Right renal pelvis (tissue), 4 donors: ENCODE measurements around the gene MAST1. TPM values are rescaled to one million over a fixed set of nuclear protein-coding genes. Genes with fewer than 3 reads are reported as not detected.
"Not testable (repeated sequence)": the region's sequence is repeated elsewhere in the genome, so short reads cannot be mapped to it uniquely, and the experiment has no call there.

Source experiments
- DNase-seq, 4 donors: peaks; one replicate each; pipeline ENCODE4 v3.0.0-alpha.2; 2013; ENCODE audit warnings: low read depth in 4 of 4, low spot score in 3 of 4, missing footprints in 1 of 4
- polyA plus RNA-seq, 4 donors: library from polyadenylated mRNA; unstranded; fragments of 120-200 nt; gene quantifications; one replicate each; pipeline ENCODE4 v1.2.1, GENCODE V29; 2013; ENCODE audit not compliant: insufficient read length in 4 of 4

MAST1 gene
- polyA plus RNA-seq, 4 donors: 0.91 to 1.6 (median 1.1) TPM

DNA sequence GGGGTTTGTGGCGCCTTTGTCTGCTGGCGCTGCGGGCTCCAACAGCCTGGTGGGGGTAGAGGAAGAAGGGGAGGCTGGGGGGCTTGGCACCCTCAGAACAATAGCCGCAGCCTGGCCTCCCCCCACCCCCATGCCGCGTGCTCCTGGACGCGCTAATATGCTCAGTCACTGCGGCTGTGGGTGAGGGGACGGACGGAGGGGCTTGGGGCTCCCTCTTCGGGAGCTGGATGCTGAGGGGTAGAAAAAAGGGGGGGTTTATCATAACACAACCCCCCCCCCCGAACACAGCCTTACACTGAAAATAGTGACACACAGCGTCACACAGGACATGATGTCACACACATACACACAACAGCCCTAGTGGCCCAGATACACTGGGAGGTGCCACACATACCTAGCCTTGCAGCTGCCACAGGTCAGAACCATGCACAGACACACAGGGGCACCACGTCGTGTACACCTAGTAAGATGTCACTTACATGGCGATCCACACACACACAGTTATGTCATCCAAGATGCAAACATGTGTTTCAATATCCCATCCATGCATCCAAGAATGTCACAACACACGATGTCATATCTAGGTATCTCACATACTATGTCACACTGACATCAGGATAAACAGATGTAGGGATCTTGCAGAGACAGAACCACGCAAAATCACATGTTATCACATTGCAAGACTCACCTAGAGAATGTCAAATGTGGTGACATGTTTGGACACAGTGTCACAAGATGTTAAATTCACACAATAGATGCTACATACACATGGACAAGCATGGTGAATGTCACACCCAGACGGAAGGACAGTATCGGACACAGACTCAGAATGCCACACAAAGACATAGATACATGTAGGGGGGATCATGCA lies 806 bp downstream of the MAST1 start:
- no peak for DNase-seq

DNA sequence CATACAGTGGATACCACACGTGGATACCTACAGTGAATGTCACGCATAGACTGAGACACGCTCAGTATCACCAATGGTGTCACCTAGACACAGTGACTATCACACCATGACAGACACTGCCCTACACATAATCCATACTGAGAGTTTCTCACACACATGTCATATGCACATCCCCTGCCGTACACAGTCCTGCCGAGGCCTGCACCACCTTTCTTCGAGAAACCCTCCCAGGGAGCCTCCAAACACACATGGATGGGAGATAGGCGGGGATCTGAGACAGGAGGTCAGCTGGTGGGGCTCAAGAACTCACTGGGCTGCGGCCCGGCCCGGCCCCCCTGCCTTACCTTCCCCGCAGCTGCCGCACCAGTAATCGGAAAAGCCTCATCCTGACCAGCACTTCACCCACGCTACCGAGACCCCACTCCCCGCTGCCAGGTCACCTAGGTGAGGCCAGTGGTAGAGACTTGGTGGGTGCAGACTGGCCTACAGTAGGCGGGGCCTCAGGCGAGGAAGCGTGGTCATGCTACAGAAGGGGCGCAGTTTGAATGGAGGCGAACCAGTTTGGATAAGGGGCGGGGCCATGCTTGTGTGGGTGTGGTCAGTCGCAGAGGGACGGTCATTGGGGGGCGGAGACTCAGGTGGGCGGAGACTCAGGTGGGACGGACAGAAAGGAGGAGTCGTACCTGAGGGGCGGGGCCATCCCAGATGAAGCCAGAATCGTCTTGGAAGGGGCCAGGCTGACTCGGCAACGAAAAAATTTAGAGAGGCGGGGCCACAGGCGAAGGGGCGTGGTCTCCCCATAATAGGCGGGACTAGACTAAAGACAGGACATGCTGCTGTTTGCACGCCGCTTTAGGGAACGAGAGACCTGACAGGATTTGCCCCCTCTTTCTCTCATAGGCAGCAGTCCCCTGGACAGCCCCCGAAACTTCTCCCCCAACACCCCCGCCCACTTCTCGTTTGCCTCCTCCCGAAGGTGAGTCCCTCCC lies 2.1 kb downstream of the MAST1 start:
- no peak for DNase-seq

DNA sequence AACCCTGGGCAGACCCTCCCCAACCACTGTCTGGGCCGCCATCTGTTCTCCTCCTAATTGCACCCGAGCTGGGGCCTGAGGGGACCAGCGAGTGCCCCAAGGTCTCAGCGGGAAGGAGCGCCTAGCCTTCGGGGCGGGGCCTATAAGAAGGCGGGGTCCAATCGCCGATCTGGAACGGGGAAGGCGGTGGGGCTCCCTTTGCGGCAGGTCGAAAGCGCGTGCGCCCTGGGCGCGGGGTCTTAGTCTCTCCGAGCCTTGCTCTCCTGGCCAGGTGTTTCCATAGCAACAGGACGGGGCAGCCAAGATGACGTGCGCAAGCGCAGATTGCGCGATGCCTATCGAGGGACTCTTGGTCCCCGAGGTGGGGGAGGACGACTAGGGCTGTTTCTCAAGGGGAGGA lies 2.8 kb downstream of the MAST1 start:
- DNase-seq: no peak

DNA sequence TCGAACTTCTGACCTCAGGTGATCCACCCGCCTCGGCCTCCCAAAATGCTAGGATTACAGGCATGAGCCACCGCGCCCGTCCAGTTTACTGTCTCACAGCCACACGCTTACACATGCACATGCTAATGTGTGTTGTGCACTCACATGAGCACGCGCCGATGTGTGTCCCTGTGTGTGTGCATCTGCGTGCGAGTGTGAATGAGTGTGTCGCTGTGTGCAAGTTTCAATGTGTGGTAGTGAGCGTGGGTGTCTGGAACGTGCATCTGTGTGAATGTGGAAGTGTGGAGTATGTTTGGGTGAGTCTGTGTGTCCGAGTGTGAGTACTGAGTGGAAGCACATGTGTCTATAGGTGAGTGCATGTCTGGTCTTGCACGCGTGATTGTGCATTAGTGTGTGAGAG lies 4.2 kb downstream of the MAST1 start:
- DNase-seq: no peak

DNA sequence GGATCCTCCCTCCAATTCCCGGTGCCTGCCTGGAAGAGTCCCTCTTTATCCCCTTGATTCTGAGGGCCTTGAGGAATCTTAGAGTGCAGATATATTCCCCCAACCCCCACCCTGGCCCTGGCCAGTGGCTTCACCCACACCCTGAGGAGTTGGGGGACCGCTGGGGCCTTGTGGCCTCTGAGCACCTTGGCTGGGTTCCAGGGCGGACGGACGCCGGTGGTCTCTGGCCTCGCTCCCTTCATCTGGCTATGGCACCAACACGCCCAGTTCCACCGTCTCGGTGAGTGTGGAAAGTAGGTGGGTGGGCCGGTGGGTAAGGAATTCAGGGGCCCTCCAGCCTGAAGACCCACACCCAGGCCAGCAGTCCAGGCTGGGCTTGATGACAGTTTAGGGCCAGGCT lies 5.0 kb downstream of the MAST1 start:
- no peak for DNase-seq

DNA sequence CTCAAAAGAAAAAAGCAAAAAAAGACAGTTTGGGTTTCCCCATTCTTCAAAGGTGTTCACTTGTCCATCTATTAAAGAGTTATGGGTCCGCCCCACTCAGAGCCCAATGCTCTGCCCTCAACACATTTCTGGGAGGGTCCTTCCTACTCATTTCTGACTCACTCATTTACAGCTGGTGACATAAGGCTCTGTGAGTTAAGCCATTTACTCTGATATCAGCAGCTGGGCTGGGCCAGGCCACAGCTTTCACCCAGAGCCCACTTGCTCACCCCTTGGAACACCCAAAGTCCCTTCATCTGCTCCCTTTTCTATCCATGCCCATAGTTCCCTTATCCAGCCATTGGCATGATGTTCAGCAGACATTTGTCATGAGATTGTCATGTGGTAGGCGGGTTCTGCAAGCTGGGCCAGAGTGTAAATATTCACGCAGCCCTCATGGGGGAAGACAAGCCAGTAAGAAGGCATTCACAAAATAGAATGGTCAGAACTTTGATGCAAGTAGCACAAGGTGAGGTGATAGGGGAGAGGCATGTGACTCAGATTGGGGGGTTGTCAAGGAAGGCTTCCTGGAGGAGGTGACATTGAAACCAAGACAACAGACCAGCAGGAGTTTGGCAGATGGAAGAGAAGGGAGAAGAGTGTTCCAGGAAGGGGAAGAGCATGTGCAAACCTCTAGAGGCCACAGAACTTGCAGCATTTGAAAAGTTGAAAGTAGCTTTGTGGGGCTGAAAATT lies 5.9 kb downstream of the MAST1 start:
- DNase-seq: no peak

DNA sequence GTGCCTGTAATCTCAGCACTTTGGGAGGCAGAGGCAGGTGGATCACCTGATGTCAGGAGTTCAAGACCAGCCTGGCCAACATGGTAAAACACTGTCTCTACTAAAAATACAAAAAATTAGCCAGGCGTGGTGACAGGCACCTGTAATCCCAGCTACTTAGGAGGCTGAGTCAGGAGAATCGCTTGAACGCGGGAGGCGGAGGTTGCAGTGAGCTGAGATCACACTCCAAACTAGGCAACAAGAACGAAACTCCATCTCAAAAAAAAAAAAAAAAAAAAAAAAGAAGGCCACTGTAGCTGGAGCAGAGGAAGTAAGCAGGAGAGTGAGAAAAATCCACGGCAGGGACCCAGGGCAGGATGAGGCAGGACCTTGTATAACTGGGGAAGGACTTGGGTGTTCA lies 8.3 kb downstream of the MAST1 start:
- not testable (repeated sequence) for DNase-seq

DNA sequence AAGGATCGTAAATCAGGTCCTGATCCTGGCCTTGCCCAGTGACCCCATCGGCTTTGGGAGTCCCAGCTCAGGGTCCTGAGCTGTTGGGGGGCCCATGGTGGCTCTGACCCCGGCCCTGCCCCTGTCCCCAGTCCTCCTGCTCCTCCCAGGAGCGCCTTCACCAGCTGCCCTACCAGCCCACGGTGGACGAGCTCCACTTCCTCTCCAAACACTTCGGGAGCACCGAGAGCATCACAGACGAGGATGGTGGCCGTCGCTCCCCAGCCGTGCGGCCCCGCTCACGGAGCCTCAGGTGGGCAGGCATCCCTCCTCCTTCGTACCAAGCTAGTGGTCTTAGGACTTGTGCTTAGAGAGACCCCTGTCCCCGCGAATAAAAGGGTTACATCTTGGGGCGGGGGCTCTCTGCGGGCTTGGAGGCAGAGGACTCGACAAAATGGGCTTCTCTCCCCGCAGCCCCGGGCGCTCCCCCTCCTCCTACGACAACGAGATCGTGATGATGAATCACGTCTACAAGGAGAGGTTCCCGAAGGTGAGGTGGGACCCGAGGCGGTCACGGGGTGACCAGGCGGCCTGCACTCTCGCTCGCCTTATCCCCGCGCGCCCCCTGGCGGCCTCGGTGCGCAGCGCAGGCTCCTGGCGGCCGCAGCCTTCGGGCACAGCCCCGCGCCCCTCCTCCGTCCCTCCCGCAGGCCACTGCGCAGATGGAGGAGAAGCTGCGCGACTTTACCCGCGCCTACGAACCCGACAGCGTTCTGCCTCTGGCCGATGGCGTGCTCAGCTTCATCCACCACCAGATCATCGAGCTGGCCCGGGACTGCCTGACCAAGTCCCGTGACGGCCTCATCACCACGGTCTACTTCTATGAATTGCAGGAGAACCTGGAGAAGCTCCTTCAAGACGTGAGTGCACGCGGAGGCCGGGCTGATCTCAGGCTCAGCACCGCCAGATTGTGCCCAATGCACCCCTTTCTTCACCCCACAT lies 9.1 kb downstream of the MAST1 start:
- DNase-seq: peak in 3 of 4 donors; percentile 53 to 80 (median 62)

DNA sequence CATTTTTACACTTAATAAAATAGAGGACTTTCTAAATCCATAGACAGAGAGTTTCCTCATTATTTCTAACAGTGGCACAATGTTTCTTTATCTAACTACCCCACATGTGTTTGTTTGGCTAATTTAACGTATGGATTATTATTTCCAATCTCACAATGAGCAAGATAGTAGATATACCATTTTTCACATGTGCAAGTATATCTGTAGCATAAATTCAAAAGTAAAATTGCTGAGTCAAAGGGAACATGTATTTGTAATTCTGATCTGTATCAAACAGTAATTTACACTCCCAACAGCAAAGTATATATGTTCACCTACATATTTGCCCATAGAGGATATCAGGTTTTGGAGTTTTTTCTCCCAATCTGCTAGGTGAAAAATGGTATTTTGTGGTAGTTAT lies 18.3 kb downstream of the MAST1 start:
- DNase-seq: no peak

DNA sequence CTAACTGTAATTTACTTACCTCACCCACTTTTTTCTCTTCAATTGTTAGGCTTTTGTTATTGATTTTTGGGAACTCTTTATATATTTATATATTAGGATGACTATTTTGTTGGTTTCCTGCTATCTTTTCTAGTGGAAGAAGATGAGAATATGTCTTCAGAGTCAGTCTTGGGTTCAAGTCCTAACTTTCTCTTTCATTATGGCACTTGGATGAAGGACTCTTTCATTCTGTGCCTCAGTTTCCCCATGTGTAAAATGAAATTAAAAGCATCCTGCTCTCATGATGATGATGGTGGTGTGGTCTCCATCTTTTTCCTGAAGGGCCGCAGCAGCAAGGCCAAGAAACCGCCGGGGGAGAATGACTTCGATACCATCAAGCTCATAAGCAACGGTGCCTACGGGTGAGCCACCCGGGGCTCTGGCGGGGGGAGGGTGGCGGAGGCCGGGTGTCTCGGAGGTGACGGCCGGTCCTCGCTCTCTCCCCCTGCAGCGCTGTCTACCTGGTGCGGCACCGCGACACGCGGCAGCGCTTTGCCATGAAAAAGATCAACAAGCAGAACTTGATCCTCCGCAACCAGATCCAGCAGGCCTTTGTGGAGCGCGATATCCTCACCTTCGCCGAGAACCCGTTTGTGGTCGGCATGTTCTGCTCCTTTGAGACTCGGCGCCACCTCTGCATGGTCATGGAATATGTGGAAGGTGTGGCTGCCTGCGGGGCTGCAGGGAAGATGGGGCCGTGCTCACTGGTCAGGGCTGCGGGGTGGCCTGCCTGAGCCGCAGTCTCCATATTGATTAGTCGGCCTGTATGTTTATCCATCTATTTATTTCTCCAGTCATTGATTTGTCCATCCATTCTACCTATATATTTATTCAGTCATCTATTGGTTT lies 20.0 kb downstream of the MAST1 start:
- DNase-seq: no peak

DNA sequence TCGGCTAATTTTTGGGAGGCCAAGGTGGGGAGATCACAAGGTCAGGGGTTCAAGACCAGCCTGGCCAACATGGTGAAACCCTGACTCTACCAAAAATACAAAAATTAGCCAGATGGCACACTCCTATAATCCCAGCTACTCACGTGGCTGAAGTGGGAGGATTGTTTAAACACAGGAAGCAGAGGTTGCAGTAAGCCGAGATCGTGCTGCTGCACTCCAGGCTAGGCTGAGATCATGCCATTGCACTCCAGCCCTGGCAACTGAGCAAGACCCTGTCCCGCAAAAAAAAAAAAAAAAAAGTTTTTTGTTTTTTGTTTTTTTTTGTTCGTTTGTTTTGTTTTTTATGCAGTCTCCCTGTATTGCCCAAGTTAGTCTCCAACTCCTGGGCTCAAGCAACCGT lies 21.2 kb downstream of the MAST1 start:
- DNase-seq: no peak

DNA sequence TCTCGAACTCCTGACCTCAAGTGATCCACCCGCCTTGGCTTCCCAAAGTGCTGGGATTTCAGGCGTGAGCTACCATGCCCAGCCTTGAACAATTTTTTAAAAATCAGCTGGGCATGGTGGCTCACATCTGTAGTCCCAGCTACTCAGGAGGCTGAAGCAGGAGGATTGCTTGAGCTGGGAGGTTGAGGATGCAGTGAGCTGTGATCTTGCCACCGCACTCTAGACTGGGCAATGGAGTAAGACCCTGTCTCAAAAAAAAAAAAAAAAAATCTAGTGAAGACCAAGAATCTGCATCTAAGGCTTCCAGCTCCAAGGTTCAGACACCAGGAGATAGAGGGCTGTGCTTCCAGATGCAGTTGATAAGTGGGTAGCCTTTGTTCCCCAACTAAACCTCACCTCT lies 25.8 kb downstream of the MAST1 start:
- DNase-seq: no peak

DNA sequence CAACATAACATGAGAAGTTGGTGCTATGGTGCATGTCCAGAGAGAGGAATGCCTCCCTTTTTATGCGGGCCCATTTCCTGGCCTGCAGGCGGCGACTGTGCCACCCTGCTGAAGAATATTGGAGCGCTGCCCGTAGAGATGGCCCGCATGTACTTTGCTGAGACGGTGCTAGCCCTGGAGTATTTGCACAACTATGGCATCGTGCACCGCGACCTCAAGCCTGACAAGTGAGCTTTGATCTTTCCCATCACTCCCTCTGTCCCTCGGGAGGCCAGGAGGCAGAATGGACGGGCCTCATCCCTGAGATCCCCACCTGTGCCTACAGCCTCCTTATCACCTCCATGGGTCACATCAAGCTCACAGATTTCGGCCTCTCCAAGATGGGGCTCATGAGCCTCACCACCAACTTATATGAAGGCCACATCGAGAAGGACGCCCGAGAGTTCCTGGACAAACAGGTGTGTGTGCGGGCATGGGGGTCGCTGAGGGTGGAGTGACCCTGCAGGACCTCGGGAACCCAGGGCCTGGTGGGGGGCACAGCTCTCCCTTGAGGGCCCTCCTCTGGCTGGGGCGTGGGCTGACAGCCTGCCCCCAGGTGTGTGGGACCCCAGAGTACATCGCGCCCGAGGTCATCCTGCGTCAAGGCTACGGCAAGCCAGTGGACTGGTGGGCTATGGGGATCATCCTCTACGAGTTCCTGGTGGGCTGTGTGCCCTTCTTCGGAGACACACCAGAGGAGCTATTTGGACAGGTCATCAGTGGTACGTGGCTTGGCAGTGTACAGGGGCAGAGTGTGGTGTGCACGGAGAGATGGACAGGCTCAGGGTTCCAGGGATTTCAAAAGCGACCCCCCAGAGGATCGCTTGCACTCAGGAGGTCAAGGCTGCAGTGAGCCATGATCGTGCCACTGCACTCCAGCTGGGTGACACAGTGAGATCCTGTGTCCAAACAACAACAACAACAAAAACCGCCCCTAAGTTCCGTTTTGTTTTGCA lies 26.7 kb downstream of the MAST1 start:
- no peak for DNase-seq

DNA sequence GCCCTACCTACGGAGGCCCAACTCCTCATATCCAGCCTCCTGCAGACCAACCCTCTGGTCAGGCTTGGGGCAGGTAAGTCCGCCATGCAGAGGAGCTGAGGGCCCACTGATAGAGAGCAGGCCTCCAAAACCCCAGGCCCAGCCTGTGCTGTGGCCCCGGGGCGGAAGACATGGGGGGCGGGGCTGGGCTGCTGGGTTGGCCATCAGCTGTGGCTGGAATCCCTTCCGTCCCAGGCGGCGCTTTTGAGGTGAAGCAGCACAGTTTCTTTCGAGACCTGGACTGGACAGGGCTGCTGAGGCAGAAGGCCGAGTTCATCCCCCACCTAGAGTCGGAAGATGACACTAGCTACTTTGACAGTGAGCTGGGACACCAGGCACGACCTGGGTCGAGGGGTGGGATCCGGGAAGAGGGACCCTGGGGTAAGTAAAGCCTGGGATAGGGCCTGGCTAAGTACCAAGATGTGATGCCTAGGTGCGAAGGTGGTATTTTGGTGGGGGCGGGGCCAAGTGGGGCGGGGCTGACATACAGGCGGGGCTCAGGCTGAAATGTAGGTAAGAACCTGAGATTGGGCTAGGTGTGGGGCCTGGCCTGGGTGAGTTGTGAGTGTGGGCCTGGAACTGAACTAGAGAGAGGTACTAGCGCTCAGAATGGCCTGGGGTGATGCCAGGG lies 27.6 kb downstream of the MAST1 start:
- no peak for DNase-seq

DNA sequence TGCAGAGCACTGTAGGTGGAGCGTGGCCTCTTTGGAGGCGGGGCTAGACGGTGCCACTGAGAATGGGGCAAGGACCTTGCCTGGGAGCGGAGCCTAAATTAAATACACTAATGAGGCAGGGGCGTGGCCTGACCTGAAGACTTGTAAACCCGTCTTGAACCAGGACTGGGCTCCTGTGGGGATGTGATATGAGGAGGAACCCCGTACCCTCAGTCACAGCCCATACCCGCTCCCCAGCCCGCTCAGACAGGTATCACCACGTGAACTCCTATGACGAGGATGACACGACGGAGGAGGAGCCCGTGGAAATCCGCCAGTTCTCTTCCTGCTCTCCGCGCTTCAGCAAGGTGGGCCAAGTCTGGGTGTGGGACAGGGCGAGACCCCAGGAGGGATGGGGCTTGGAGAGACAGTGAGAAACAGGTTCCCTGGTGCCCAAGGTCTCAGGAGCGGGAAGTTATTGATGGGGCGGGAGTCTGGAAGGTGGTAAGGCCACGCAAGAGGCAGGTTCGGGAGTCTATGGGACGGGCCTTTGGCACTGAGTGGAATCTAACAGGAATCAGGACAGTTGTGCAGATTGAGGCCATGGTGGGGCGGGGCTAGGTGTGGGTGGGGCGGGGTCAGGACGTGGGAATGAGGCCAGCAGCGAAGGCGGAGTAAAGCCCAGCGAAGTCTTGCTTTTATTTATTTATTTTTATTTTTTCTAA lies 28.3 kb downstream of the MAST1 start:
- no peak for DNase-seq
